Hypothalamus (tissue), 51 donors: ENCODE measurements around the gene TRABD2B.

Source experiments
- DNase-seq, 51 donors: peaks; one replicate each; lab custom pipeline; 2025; lab: John Stamatoyannopoulos, UW

The TRABD2B gene

DNA sequence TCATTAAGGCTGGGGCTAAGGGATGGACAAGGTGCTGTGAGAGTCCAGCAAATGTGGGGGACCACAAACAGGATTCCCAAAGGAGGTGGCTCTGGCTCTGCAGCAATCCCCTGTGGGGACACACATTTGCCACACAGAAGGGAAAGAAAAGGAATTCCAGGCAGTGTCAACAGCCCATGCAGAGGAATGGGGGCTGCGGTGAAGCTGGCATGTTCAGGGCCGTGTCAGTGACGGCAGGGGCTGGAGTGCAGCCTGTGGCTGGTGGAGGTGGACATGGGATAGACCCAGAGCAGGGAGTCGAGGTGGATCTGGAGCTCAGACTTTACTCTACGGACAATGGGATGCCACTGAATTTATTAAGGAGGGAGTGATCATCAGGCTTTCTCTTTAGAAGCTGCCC lies 183.2 kb downstream of the TRABD2B start:
- DNase-seq: no peak

DNA sequence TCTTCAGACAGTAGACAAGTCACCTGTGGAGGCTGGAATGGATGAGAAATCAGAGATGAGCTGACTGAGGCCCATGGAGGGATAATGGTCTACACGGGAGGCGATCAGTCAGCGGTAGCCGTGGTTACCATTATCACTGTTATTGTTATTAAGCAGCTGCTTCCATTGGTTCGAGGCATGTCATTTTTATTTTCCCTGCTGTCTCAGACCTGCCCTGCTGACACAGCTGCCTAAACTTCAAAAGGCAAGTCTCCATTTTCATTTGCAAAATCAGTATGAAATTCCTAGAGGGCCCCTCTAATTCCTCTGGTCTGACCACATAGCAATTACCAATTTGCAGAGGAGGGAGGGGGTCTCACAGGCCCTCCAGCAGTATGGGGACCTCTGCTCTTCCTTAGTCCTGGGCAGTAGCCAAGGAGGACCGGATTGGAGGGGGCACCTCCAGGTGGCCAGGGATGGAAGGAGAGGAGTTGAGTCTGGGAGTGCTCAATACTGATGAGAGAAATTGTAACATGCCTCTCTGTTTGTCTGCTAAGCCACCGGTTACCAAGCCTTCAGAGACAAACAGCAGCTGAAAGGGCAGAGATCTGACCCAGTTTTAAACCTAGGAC lies 184.2 kb downstream of the TRABD2B start:
- no peak for DNase-seq

DNA sequence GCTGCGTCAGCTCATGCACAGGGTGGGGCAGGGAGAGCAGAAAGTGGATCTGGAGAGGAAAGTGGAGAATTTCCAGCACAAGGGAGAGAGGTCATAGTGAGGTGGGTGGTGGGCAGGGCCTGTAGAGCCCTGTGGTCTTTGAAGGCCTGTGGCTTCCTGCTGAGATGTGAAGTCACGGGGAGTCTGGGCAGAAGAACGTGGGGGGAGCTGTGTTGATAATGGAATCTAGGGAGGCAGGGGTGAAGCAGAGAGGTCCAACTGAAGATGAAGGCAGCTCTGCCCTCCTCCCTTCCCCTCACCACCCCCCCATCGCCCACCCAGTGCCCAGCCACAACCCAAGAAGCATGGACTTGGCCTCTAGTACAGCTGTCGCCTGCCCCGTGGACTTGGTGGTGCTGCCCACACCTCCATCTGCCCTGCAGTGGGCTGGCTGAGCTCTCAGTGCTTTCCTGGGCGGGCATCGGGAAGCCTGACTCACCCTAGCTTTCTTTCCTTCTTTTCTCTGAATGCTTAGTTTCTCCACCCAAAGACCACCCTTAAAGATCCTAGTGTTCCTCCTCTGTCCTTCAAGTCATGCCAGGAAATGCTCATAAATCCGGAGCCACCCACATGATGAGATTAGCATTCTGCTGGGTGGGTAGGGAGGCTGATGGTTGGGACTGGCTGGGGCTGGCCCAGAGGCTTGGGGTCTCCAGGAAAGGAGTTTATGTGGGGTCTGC lies 186.1 kb downstream of the TRABD2B start:
- no peak for DNase-seq

DNA sequence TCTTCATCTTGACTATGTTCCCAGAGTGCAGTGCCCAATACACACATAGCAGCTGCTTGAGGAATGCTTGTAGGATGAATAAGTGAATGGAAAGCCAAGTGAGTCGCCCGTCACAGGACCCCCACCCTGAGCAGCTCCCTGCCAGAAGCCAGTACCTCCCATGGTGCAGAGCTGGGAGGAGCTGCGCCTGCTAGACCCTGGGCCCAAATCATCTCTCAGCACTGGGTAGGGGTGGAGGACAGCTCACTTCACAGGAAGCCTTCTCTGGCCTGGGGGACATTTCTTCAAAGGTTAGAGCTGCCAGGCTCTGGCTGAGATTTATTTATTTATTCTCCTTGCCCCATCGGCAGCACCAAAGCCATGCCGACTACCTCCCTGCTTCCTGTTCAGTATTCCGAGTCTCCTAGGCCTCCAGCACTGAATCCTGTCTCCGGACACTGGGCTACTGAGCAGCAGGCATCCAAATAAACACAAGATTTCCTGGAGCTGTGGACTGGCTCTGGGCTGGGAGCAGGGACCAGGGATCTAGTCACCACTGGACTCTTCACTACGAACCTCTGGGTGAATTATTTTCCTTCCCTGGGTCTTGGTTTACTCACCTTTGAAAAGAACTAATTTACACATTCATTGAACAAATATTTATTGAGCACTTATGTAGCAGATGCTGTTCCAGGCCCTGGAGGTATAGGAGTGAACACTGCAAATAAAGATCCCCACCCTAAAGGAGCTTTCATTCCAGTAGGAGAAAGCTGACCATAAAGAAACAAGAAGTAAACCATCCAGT lies 187.7 kb downstream of the TRABD2B start:
- DNase-seq: no peak

DNA sequence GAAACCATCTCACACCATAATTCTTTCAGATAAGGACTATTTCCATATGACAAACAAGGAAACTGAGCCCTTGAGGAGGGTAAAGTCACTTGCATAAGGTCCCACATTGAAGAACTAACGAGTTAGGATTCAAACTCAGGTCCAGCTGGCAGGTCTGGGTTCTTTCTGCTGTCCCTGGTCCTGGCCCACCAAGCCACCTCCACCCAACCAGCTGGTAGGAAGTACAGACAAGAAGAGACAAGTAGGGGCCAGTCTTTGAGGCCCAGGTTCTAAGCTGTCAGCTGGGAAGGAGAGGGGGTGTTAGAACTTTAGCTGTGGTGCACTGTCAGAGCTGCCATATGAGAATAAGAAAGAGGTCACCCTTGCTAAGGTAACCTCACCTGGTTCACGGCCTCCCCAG lies 188.6 kb downstream of the TRABD2B start:
- DNase-seq: no peak

DNA sequence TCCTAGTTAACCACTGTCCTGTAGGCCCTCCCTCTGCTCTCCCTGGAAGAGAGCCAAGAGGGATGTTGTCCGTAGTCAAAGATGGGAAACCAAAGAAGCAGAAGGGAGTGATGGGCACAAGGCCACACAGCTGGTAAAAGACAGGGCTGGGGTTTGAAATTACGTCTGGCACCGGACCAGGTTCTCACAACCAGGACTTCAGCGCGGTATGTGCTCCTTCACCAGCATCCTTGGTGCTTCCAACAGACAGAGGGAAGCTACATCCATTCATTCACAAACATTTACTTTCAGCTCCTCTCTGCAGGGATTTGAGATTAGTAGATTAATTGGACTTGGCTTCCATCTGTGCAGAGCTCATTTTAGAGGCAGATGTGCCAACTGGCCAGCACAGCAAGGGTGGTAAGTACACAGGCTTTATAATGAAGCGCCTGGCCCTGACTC lies 191.2 kb downstream of the TRABD2B start:
- DNase-seq: peak in 4 of 51 donors; percentile 1 to 13 (median 5)

DNA sequence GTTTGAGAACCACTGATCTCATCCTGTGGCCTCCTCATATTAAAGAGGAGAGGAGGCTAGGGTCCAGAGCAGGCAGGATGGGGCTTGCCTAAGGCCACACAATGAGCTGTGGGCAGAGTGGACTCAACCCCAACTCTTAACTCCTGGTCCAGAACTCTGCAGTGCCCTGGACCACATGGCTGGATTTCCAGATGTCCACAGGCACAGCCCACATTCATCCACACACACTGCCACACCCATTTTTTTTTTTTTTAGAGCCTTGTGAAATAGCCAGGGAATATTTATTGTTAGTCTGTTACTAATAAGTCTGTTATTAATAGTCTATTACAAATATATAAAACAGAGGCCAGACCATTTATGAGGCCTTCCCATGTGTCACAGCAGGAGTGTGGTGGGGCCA lies 192.2 kb downstream of the TRABD2B start:
- no peak for DNase-seq

DNA sequence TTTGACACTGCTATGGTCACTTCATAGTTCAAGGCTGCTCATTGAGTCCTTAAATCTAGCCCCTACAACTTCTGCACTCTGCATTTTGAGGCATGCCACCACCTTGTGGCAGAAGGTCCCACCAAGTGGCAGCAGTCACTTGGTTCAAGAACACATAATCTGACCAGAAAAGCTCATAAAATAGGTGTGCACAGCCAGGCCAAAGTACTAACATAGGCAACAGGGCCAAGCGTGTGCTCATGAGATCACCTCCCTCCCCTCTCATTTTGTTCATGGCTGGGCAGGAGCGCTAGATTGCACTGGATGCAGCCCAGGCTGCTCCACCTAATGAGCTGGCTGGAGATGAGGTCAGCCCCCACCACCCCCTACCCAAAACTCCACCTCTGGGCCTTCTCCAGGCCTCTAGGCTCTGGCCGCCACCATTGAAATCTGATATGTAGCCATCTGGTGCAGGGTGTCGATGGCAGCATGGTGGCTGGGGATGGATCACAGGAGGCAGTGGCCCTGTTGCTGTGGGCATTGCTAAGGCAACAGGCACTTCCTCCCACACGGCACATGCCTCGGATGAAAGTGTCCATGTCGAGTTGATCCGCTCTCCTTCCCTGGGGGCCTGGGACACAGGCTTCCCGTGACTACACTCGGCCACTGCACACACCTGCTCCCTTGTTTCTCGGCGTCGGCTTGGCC lies 193.2 kb downstream of the TRABD2B start:
- DNase-seq: no peak

DNA sequence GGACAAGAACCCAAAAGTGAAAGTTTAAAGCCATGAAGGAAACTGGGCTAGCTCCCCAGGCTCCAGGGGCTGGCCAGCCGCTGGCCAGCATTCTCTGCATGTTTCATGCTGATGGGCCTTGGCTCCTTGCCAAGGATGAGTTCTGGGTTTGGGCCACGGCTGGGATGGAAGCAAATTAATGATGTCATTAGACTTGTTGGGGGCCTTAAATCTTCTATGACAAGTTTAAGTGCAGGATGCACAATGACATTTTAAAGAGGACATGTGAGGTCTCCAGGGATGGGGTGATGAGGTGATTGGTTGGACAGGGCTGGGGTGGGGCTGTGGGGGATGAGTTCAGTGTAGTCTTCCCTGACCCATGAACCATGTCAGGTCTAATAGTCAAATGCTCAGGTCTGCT lies 199.6 kb downstream of the TRABD2B start:
- DNase-seq: no peak

DNA sequence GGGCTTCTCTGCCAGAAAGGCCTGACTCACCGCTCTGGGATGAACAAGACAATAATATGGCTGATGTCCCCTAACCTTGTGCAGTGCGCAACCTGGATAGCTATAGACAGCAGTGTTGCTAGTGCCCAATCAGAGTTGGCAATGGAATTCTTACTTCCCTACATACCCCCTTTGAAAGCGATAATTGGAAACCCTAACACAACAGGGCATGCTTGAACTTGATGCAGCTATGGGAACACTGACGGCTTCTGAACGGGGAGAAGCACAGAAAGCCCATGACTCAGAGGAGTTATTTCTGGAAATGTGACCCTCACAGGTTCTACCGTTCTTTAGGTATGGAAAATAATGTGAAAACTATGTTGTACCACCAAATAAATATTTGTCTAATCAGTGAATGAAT lies 200.6 kb downstream of the TRABD2B start:
- no peak for DNase-seq

DNA sequence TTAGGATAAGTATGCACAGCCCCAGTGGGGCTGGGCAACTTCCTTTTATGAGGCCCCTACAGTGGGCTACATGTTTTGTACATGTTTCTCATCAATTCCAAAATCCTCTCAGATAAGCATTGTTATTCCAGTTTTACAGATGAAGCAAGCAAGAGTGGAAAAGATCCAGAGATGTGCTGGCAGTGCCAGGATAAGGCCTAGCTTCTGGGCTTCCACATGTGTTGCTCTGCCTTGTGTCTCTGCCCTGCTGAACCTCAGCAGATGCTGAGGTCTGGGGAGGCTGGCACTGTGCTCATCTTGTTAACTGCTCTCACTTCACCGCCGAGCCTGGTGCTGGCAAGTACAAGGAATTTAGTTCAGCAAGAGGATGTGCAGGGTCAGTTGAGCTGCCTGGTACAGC lies 202.1 kb downstream of the TRABD2B start:
- DNase-seq: no peak

DNA sequence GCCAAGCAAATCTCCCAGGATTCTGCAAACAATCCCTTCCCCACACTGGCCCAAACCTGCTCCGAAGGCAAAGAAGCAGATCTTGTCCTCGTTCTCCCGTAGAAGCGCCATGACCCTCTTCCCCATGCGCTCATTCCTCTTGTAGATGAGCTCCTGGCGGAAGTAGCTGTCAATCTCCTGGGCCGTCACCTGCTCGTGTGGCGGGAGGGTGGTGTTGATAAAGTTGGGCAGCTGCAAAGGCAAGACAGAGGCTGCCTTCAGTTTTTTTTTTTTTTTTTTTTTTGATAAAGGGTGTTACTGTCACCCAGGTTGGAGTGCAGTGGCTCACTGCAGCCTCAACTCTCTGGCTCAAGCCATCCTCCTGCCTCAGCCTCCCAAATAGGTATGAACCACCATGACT lies 202.7 kb downstream of the TRABD2B start:
- no peak for DNase-seq

DNA sequence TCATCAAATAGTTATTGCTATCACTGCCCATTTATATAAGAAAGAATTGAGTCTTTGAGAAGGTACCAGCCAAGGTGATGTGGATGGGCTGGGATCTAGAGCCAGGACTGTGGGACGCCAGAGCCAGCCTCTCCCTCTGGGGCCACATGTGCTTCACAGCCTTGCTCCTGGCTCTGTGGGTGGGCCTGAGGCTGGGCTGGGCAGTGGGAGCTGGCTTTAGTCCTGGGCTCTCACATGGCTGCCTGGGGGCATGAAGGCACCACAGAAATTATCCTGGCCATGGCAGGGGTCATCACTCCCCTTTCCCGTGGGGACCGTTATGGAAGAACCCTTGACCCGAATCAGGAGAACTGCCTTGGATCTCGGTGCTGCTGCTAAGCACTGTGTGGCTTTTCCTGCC lies 203.1 kb downstream of the TRABD2B start:
- no peak for DNase-seq

DNA sequence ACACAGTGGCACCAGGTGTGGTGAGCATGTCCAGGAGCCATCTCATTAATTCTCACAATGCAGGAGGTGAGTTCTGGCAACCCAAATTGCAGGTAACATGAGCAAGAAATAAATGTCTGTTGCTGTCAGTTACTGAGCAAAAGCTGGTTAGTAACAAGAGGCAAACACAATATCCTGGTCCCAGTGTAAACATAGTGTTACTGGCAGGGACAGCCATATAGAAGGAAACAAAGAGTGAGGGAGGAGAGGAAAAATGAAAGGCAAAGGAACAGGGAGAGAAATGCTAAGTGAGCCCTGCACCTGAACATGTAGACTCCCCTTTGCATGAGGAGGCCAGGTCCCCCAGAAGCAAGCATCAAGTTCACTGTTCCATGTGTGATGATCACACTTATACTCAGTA lies 203.6 kb downstream of the TRABD2B start:
- DNase-seq: no peak

DNA sequence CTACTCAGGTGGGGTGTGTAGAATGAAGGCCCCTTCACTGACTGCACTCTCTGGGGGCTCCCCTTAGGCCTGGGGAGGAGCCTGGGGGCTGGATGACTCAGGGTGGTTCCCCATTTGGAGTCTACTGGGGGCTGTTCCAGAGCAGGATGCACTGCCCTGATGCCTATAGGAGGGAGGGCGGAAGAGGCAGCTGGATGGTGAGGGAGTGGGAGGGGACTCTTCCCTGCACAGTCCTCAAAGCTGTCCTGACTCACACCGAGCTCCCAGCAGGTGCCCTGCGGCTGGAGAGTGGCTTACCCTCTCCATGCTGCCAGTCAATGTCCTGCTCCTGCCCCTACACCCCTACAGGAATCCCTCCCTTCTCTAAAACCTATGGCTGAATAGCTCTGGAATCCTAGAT lies 204.4 kb downstream of the TRABD2B start:
- DNase-seq: no peak

DNA sequence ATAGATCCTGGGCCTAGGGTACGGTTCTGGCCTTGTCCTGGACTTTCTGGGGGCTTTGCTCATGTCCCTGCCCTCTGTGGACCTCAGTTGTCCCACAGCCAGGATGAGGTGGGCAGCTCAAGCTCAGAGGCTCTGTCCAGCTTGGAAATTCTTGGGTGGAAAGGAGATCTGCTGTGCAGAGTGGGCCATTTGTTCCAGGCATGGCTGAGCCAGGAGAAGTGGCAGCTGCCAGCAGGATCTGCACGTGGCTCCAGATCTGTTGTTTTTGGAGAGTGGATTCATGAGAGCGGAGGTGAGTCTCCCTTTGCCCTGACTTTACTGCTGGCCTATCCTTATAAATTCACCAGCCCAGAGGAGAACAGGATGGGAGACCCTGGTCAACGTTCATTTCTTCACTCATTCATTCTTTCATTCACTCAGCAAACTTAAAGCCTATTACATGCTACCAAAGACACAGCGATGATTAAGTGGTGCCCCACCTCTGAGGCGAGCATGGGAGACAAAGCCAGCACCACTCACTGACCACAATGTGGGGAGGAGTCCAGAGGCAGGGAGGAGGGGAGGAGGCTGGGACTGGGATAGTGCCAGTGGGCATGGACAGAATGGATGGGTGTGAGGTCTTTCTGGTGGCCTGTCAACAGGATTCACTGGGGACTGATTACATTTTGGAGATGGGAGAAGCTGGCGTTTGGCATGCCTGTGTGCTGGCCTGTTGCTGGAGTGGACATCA lies 205.1 kb downstream of the TRABD2B start:
- DNase-seq: no peak

DNA sequence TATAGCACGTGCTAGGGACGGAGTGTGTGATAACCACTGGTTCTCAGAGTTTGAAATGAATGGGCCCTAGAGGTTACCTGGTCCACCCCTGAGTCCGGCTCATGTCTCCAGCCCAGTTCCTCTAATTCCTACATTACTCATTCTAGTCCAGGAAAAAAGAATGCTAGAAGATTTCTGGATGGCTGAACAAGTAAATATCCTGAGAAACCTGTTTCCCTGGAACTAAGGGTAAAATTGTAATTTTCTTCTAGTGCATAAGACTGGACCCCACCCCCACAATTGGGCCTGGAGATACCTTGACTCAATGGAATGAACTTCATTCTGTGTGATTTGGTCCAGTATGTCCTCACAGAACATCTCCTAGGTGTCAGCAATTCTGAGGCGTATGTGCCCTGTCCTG lies 208.4 kb downstream of the TRABD2B start:
- no peak for DNase-seq

DNA sequence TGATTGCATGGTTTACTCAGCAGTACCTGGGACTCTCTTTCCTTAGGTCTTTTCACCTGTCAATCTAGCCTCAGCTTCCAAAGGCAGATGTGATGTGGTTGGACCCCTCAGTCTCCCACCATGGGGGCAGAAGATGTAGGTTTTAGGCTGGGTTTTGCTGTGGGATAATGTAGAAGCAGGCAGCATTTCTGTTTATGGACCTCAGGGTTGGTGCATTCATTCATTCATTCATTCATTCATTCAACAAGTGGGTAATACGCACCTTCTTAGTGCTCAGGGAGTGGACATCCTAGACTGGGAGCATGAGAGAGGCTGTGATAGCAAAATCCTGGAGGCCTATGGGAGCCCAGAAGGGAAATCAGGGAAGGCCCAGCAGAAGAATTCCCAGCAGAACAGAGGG lies 209.6 kb downstream of the TRABD2B start:
- no peak for DNase-seq

DNA sequence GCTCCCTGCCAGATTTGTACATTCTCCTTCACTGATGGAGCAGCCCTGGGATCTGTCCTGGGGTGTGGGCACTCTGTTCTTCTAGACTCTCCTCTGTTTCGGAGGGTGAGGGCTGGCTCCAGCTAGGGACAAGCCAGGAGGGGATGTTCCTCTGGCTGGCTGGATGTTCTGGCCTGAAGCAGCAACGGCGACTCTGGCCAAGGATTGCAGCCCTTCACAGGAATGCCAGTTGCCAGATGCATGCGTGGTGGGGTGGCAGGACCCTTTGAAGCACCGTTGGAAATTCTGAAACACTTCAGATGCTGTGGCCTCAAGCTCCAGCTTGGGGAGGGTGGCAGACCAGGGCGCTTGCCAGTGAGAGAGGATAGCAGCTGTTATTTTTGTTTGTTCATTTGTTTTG lies 210.9 kb downstream of the TRABD2B start:
- DNase-seq: no peak

DNA sequence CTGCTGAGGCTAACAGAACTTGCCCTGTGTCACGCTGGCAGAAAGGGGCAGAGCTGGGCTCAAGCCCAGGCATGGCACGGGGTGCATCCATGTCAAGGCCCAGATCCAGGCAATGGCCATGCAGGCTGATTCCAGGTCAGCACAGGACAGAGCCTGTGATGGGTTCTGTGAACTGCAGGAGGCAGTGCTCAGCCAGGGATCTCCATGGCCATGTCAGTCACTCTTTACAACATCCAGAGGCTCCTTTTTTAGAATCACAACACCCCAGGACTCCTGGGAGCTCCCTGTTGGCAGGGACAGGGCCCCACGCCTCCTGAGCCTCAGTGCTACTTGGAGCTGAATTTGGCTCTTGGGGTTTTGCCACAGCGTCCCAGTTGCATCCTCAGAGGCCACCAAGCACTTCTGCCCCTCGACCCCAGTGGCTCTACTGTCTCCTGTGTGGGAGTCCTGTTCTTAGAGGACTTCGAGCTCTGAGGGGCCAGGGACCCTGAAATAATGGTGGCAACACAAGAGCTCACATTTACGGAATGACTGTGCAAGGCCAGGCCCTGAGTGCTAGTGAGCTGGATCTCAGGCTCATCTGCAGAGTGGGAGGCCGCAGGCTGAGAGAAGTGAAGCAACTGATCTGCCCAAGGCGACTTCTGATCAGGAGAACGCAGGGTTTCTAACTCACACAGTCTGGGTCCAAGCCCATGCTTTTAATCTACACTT lies 211.5 kb downstream of the TRABD2B start:
- DNase-seq: no peak
